HFFc6 (cell line): ENCODE measurements around the gene NACC1. TPM values are rescaled to one million over a fixed set of nuclear protein-coding genes. Genes with fewer than 3 reads are reported as not detected.

Experiments
- DNase-seq: peaks from one replicate; pipeline ENCODE4 v3.0.0-alpha.2; 2018
- H3K27ac Mint-ChIP-seq: 2 replicates; pipeline ENCODE4 v1.8.0; 2020; ENCODE audit warnings: mild to moderate bottlenecking, mixed read lengths
- H3K27me3 Mint-ChIP-seq: 2 replicates; pipeline ENCODE4 v1.8.0; 2021; ENCODE audit warnings: mild to moderate bottlenecking, moderate library complexity, mixed read lengths; ENCODE audit not compliant: insufficient read depth
- H3K36me3 Mint-ChIP-seq: 2 replicates; pipeline ENCODE4 v1.8.0; 2021; ENCODE audit warnings: low read depth, mixed read lengths
- H3K4me1 Mint-ChIP-seq: 2 replicates; pipeline ENCODE4 v1.8.0; 2020; ENCODE audit warnings: low read depth, mixed read lengths
- H3K4me3 Mint-ChIP-seq: 2 replicates; pipeline ENCODE4 v1.8.0; 2020; ENCODE audit warnings: mild to moderate bottlenecking, moderate library complexity, mixed read lengths
- H3K9me3 Mint-ChIP-seq: 2 replicates; pipeline ENCODE4 v1.8.0; 2020; ENCODE audit warnings: mild to moderate bottlenecking, mixed read lengths
- total RNA-seq, 6 experiments: library from RNA; stranded (reverse); fragmentation: NEBNext Ultra II Directional; extraction: Animal tissue kit (Norgen Biotek cat#: 25700); gene quantifications; 2 replicates in 1 of 6; 3 replicates in 5 of 6; pipeline ENCODE4 v1.2.3, GENCODE V29; 2021
- TF ChIP-seq, protein P1 (sequence below): fragments of 200-600 bp; sonication (generic); IDR thresholded peaks from 2 replicates; pipeline ENCODE4 v1.5.0; 2021; ENCODE audit warnings: antibody characterized with exemption, mild to moderate bottlenecking

The NACC1 gene
- total RNA-seq, 6 experiments from 2014 or later = 126 to 146 (median 139) TPM

DNA sequence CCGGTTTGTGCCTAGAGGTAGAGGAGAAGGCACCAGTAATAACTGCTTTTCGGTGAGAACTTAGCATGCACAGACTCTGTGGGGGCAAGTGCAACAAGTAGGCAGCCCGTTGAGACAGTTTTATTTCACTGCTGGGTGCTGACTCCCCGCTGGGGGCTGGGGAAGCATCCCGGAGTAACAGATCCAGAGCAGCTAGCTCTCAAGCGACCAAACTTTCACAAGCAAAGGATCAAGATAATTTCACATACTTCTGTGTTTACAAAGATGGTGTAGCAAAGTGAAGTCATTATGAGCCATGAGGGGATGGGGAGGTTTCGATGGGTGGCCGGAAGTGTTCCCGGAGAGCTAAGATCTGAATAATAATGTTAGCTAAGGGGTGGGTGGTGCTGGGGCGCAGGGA lies 2.8 kb downstream of the NACC1 start:
- H3K4me1 Mint-ChIP-seq = peaks cover 49% of the 10 kb centered on the region
- H3K36me3 Mint-ChIP-seq = peaks cover 3% of the 10 kb centered on the region; the same call in 1 of the 2 replicates

DNA sequence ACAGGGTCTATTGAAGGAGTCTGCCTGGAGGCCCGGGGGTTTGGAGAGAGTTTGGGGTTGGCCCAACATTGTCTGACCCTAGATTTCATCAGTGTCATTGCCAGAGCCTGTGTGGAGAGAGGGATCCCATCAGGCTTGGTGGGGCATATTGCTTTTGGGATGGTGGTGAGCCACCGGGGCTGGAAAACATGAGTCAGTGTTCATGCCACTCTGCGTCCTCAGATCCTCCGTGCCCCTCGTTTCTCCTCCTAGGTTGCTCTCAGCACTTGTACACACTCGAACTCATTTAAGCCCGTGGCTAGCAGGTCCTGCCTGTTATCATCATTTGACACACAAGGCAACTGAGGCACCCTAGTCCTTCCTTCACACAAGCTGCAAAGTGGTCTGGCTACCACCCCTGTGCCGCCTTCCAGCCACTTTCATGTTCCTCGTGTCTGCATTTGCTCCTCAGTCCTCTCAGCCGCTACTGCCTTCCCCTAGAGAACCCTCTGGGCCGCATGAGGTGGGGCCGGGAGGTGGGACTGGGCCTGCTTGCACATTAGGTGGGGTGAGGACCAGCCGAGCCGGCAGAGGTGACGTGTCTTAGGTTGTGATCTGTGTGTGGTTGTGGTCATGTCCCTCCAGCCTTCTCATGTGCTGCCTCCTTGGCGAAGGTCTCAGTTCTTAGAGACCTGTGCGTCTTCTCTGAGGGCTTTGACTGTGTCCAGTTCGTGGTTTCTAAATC lies 3.6 kb downstream of the NACC1 start:
- DNase-seq = no peak
- no peaks in the 10 kb centered on the region; the same call in 1 of the 2 replicates for H3K36me3 Mint-ChIP-seq
- TF ChIP-seq, protein P1, sequence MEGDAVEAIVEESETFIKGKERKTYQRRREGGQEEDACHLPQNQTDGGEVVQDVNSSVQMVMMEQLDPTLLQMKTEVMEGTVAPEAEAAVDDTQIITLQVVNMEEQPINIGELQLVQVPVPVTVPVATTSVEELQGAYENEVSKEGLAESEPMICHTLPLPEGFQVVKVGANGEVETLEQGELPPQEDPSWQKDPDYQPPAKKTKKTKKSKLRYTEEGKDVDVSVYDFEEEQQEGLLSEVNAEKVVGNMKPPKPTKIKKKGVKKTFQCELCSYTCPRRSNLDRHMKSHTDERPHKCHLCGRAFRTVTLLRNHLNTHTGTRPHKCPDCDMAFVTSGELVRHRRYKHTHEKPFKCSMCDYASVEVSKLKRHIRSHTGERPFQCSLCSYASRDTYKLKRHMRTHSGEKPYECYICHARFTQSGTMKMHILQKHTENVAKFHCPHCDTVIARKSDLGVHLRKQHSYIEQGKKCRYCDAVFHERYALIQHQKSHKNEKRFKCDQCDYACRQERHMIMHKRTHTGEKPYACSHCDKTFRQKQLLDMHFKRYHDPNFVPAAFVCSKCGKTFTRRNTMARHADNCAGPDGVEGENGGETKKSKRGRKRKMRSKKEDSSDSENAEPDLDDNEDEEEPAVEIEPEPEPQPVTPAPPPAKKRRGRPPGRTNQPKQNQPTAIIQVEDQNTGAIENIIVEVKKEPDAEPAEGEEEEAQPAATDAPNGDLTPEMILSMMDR = no peak
- no peak overlapping the region; the same call in 1 of the 2 replicates for H3K4me3 Mint-ChIP-seq
- peaks cover 45% of the 10 kb centered on the region for H3K4me1 Mint-ChIP-seq
- no peaks in the 10 kb centered on the region; the same call in 1 of the 2 replicates for H3K27me3 Mint-ChIP-seq
- H3K9me3 Mint-ChIP-seq = no peaks in the 10 kb centered on the region
- H3K27ac Mint-ChIP-seq = peak overlapping the region; percentile 91

More for the DNA sequence above, 2.8 kb downstream of the NACC1 start:
- peak; percentile 82 for DNase-seq
- Mint-ChIP-seq H3K27ac (peak overlapping the region; percentile 91), H3K9me3 (no peaks in the 10 kb centered on the region), H3K27me3 (no peaks in the 10 kb centered on the region; the same call in 1 of the 2 replicates), H3K4me3 (peak overlapping the region; percentile 89)
- TF ChIP-seq, protein P1 = no peak

DNA sequence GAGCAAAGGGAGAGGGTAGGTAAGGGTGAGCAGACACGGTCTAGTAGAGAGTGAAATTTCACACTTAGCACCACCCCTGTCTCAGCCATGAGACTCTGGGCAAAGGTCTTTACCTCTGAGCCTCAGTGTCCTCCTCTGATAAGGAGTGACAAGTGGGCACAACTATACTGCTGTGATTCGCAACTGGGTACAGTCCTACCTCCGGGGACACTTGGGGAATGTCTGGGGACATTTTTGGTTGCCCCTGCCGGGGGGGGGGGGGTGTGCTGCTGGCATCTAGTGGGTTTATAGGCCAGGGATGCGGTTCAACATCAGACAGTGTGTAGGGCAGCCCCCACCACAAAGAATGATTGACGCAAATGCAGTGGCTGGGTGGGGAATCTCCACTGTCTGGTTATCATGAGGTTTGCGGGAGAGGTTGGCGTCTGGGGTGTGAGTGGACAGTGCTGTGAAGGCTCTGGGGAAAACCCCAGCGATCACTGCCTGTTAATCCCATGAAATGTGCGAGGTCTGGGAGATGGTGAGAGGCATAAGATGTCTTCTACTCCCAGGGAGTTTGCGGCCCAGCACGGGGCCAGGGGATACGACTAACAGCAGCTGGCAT lies 4.3 kb downstream of the NACC1 start:
- Mint-ChIP-seq H3K4me3 (no peak overlapping the region), H3K4me1 (peaks cover 38% of the 10 kb centered on the region), H3K27ac (peak overlapping the region; percentile 91), H3K9me3 (no peaks in the 10 kb centered on the region), H3K36me3 (no peaks in the 10 kb centered on the region; the same call in 1 of the 2 replicates), H3K27me3 (no peaks in the 10 kb centered on the region; the same call in 1 of the 2 replicates)
- no peak for DNase-seq
- TF ChIP-seq, protein P1 = no peak

DNA sequence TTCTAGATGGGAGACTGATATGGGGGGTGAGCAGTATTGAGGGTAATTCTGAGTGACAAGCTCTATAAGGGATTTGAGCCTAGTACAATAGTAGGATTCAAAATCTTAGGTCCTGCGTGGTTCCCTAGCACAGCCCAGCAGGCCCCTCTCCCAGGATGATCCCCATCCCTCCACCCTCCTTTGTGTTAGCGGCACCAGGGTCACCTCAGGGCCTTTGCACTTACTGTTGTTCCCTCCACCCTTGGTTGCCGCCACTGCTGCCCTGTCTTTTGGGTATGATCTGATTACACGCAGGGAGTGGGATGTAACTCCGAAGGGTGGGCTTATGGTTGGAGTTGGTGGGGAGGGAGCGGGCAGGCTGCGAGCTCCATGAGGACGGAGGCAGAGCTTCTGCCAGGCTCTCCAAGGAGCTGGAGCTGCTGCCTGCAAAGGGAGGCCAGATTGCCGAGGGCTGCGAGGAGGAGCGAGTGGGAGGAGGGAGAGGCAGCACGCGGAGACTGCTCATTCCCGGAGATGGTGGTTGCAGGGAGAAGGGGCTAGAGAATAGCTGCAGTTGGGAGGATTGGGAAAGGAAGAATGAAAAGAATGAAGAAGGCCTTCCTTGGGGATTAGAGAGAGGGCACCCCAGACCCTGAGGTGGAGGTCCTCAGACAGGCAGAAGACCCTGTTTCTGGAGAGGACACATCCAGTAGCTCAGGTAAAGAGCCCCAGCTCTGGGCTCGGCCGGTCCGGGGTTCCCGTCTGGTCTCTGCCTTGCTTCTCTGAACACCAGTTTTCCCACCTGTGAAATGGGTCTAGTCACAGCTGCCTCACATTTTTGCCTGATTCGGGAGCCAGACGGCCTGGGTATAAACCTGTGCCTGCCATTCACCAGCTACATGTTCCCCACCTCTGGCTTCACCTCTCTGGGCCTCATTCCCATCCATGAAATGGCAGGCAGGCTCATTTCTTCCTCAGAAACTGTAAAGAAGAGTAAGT lies 5.2 kb downstream of the NACC1 start:
- Mint-ChIP-seq H3K4me1 (peaks cover 46% of the 10 kb centered on the region), H3K27me3 (no peaks in the 10 kb centered on the region), H3K9me3 (no peaks in the 10 kb centered on the region), H3K4me3 (no peak overlapping the region), H3K36me3 (no peaks in the 10 kb centered on the region; the same call in 1 of the 2 replicates), H3K27ac (peak overlapping the region; percentile 74; the same call in 1 of the 2 replicates)
- TF ChIP-seq, protein P1 = no peak
- DNase-seq = no peak

DNA sequence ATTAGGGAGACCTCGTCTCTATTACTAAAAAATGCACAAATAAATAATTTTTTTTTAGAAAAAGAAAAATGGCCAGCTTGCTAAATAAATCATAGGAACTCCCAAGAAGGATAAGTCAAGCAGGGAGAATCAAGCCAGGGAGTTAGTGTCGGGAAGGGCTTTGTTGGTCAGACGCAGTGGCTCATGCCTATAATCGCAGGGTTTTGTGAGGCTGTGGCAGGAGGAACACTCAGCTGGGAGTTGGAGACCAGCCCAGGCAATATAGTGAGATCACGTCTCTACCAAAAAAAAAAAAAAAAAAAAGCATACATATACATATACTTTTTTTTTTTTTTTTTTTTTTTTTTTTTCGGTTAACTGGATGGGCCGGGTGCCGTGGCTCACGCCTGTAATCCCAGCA lies 9.0 kb downstream of the NACC1 start:
- Mint-ChIP-seq H3K4me3 (no peak overlapping the region), H3K27me3 (no peaks in the 10 kb centered on the region)
- TF ChIP-seq, protein P1 = no peak

More for the DNA sequence above, 9.0 kb downstream of the NACC1 start:
- Mint-ChIP-seq H3K36me3 (peaks cover 10% of the 10 kb centered on the region; the same call in 1 of the 2 replicates), H3K4me1 (peaks cover 34% of the 10 kb centered on the region), H3K9me3 (no peaks in the 10 kb centered on the region), H3K27ac (peak overlapping the region; percentile 42; the same call in 1 of the 2 replicates)
- no peak for DNase-seq
